ENCODE data around the gene DDX6.

DNA sequence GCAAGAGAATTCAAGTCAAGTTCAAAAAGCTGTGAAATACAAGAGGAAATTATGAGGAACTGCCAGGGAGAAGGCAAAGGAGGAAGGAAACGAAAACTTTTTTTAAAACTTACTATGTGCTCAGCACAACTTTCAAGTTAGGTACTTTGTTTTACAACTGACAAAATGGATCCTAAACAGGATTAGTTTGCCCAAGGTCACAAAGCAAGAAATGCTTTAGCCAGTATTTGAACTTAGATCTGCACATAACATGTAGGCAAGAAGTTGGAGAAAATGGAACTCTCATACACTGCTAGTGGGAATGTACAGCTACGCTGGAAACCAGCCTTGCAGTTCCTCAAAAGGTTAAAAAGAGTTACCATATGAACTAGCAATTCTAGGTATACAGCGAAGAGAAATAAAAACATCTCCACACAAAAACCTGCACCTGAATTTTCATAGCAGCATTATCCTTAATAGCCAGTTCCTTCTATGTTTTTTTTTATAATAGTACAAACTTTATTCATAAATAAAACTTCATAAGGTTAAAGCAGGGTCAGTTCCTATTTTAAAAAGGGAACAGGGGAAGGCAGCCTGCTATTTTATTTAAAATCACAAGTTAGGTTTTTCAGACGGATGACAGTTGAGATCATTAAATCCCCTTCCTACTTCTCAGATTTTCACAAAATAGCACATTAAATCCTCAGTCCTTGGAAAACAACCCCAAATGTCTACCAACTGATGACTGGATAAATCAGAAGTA, 19.2 kb downstream of the DDX6 start:
- TF ChIP-seq POLR2AphosphoS5 (IDR thresholded peaks at IDR 0.05; ENCODE audit: low read depth) (no peak), CTCF (conservative IDR thresholded peaks at IDR 0.05; ENCODE audit: low read depth in 2 of 2) (no peak), REST (IDR thresholded peaks at IDR 0.05; ENCODE audit: unreplicated experiment) (no peak), ETS1 (IDR thresholded peaks at IDR 0.05) (no peak), EZH2 (IDR thresholded peaks at IDR 0.05; ENCODE audit: low read depth, unreplicated experiment) (no peak), CREB1 (CRISPR knock-in tag; IDR thresholded peaks at IDR 0.05; ENCODE audit: low read depth) (no peak), EZH2phosphoT487 (IDR thresholded peaks at IDR 0.05; ENCODE audit: unreplicated experiment) (no peak), JUNB (IDR thresholded peaks at IDR 0.05; ENCODE audit: unreplicated experiment) (no peak), STAT1 (IDR thresholded peaks at IDR 0.05; ENCODE audit: unreplicated experiment) (no peak), NANOG (IDR thresholded peaks at IDR 0.05; ENCODE audit: borderline replicate concordance) (no peak)
